OCI-M1 (cell line): ENCODE results near the gene TIGD2.
"Not testable (repeated sequence)": the region's sequence is repeated elsewhere in the genome, so short reads cannot be mapped to it uniquely, and the experiment has no call there.

ENCODE experiments used
- DNase-seq: peaks from one replicate; lab custom pipeline; 2025; lab: John Stamatoyannopoulos, UW

Gene TIGD2

GRCh38 chr4:89119836-89120235 lies 8.5 kb downstream of the TIGD2 start:
- no peak for DNase-seq

GRCh38 chr4:89121387-89122068 lies 10.2 kb downstream of the TIGD2 start:
- no peak for DNase-seq

GRCh38 chr4:89123451-89123851 lies 12.1 kb downstream of the TIGD2 start:
- no peak for DNase-seq

- DNase-seq = no peak
These were observed 14.8 kb downstream of the TIGD2 start for GRCh38 chr4:89125901-89126782.

GRCh38 chr4:89129080-89129640 lies 17.8 kb downstream of the TIGD2 start:
- DNase-seq = no peak

- no peak for DNase-seq
These were observed 23.5 kb downstream of the TIGD2 start for GRCh38 chr4:89134775-89135319.

- peak; percentile 41 for DNase-seq
These were observed 25.2 kb downstream of the TIGD2 start for GRCh38 chr4:89136525-89136924.

- no peak for DNase-seq
These were observed 25.9 kb downstream of the TIGD2 start for GRCh38 chr4:89137231-89137630.

- DNase-seq = no peak
These were observed 26.4 kb downstream of the TIGD2 start for GRCh38 chr4:89137695-89138094.

- no peak for DNase-seq
These were observed 28.9 kb downstream of the TIGD2 start for GRCh38 chr4:89140168-89140759.

- DNase-seq = no peak
These were observed 31.6 kb downstream of the TIGD2 start for GRCh38 chr4:89142691-89143669.

- not testable (repeated sequence) for DNase-seq
These were observed 33.3 kb downstream of the TIGD2 start for GRCh38 chr4:89144652-89145051.

- no peak for DNase-seq
These were observed 34.9 kb downstream of the TIGD2 start for GRCh38 chr4:89146196-89146595.

GRCh38 chr4:89152972-89153371 lies 41.6 kb downstream of the TIGD2 start:
- no peak for DNase-seq

GRCh38 chr4:89156174-89156914 lies 45.0 kb downstream of the TIGD2 start:
- no peak for DNase-seq

GRCh38 chr4:89157488-89158024 lies 46.2 kb downstream of the TIGD2 start:
- no peak for DNase-seq

GRCh38 chr4:89158884-89159503 lies 47.7 kb downstream of the TIGD2 start:
- peak; percentile 80 for DNase-seq

- no peak for DNase-seq
These were observed 49.5 kb downstream of the TIGD2 start for GRCh38 chr4:89160806-89161205.

- no peak for DNase-seq
These were observed 50.5 kb downstream of the TIGD2 start for GRCh38 chr4:89161841-89162240.

GRCh38 chr4:89162496-89162895 lies 51.2 kb downstream of the TIGD2 start:
- no peak for DNase-seq
